Gastroesophageal sphincter (tissue), 4 donors: ENCODE results near the gene ARPP21. TPM values are rescaled to one million over a fixed set of nuclear protein-coding genes. Genes with fewer than 3 reads are reported as not detected.

ENCODE experiments used
- ATAC-seq: fragments of 150-250 bp; one replicate; pipeline ENCODE4 v1.9.1; 2016; ENCODE audit warnings: mild to moderate bottlenecking, moderate library complexity
- H3K27ac ChIP-seq, 4 donors: fragments of 200-600 bp; sonication (generic) in 3 of 4; 1 replicate in 3 of 4; 2 replicates in 1 of 4; pipeline ENCODE4 v1.5.1; 2016 to 2019
- H3K27me3 ChIP-seq: fragments of 200-600 bp; sonication (generic); one replicate; pipeline ENCODE4 v1.5.1; 2019
- H3K36me3 ChIP-seq, 2 donors: fragments of 200-600 bp; sonication (generic); one replicate each; pipeline ENCODE4 v1.5.1; 2019; ENCODE audit warnings: control low read depth in 1 of 2
- H3K4me1 ChIP-seq, 3 donors: fragments of 200-600 bp; sonication (generic); 1 replicate in 2 of 3; 2 replicates in 1 of 3; pipeline ENCODE4 v1.5.1; 2016 to 2019; ENCODE audit warnings: control low read depth in 2 of 3
- H3K4me3 ChIP-seq, 2 donors: fragments of 200-600 bp; sonication (generic); one replicate each; pipeline ENCODE4 v1.5.1; 2019; ENCODE audit warnings: mild to moderate bottlenecking in 1 of 2, moderate library complexity in 1 of 2
- H3K9me3 ChIP-seq, 3 donors: fragments of 200-600 bp; sonication (generic); one replicate each; pipeline ENCODE4 v1.5.1; 2017 to 2019; ENCODE audit warnings: control low read depth in 2 of 3
- CTCF ChIP-seq, 4 experiments: fragments of 200-600 bp in 2 of 4; fragments of 450-650 bp in 2 of 4; sonication (generic) in 1 of 4; IDR thresholded peaks; one replicate each; pipeline ENCODE4 v1.5.1; 2017 to 2019; ENCODE audit warnings: antibody characterized with exemption in 4 of 4, mild to moderate bottlenecking in 2 of 4, moderate library complexity in 2 of 4
- EP300 ChIP-seq: sonication (generic); formaldehyde crosslinking; IDR thresholded peaks from one replicate; pipeline ENCODE4 v1.6.1; 2017; ENCODE audit warnings: antibody characterized with exemption, mild to moderate bottlenecking
- POLR2A ChIP-seq, 2 donors: fragments of 450-650 bp; IDR thresholded peaks; one replicate each; pipeline ENCODE4 v1.6.1; 2017; ENCODE audit warnings: antibody characterized with exemption in 2 of 2, mild to moderate bottlenecking in 2 of 2, moderate library complexity in 1 of 2
- POLR2AphosphoS5 ChIP-seq: sonication (generic); formaldehyde crosslinking; IDR thresholded peaks from one replicate; pipeline ENCODE4 v1.6.1; 2017; ENCODE audit warnings: antibody characterized with exemption
- WGBS, 2 donors: methylation state at CpG; one replicate each; pipeline ENCODE4 v1.1.5; 2018; ENCODE audit warnings: low coverage in 1 of 2; 5-methylcytosine and 5-hydroxymethylcytosine counted together
- total RNA-seq, 4 donors: library from RNA; depleted of rRNA; stranded (reverse); fragments of >200 nt; gene quantifications; one replicate each; pipeline ENCODE4 v1.1.0, GENCODE V29; 2016

The ARPP21 gene
- total RNA-seq, 4 donors from 2014 or later, result 0.15 to 1.5 (median 0.78) TPM

DNA sequence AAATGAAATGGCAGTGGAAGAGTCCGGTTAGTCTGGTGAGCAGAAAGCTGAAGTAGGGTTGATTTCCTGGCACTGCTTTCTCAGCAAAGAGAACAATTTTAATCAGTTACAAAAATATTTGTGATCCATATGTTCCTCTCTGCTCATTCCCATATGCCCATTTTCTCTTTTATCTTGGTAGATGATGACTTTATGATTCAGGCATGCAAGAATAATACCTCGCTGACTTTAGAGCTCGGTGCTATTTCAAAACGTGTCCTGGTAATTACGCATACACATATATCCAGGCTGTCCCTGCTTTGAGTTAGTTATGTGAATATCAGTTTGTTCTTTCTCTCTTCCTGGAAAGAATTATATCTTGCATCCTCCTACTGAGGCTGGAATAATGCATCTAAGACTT is 38.5 kb downstream of the ARPP21 start:
- no peak overlapping the region for H3K27ac ChIP-seq
- no peak for ATAC-seq

GRCh38 chr3:35678643-35679161 is 39.4 kb downstream of the ARPP21 start:
- 23 to 33% methylated on average over 5 to 7 of the region's 7 CpGs for WGBS, 2 donors
- no peak overlapping the region for H3K4me3 ChIP-seq
- H3K9me3 ChIP-seq, result no peaks in the 10 kb centered on the region
- H3K27ac ChIP-seq, result no peak overlapping the region
- H3K4me1 ChIP-seq, result no peaks in the 10 kb centered on the region
- no peaks in the 10 kb centered on the region for H3K36me3 ChIP-seq
- no peaks in the 10 kb centered on the region for H3K27me3 ChIP-seq
- no peak for ATAC-seq
- TF ChIP-seq CTCF (IDR thresholded peaks at IDR 0.05) (no peak), EP300 (no peak), POLR2AphosphoS5 (no peak), POLR2A (IDR thresholded peaks at IDR 0.05) (no peak)

More for the DNA sequence above, 38.5 kb downstream of the ARPP21 start:
- TF ChIP-seq POLR2A (IDR thresholded peaks at IDR 0.05) (no peak), CTCF (IDR thresholded peaks at IDR 0.05) (no peak), POLR2AphosphoS5 (no peak), EP300 (no peak)
- 86 to 93% methylated on average over 1 to 5 of the region's 5 CpGs for WGBS, 2 donors
- no peak overlapping the region for H3K4me3 ChIP-seq
- H3K4me1 ChIP-seq, result no peaks in the 10 kb centered on the region
- no peaks in the 10 kb centered on the region for H3K27me3 ChIP-seq
- no peaks in the 10 kb centered on the region for H3K36me3 ChIP-seq
- H3K9me3 ChIP-seq, result no peaks in the 10 kb centered on the region

DNA sequence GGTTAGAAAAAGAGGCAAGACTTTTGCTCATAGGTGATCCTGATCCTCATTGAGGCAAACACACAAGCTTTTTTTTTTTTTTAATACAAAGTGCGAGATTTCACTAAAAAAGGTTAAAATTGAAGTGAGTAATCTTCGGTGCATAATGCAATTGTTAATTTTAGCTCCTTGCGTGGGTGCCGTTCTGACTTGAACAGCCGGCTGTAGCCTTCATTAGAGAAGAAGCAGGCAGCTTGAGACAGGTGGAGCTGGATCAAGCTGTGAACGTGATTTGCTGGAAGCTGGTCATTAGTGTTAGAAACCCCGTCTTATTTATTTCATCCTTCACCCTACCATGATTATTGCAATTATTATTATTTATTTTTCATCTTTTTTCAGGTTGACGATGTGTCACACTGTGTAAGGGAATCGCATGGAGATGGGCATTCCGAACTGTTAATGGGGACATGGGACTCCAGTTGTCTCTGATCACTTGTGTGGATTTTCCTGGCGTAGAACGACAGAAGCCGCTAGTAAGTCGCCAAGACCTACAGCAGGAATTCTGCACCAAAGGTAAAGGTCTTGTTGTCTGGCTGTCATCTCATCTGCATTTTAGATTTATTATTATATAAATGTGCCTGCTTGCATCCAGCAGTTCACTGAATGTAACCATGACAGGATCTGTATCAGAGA is 40.2 kb downstream of the ARPP21 start:
- no peak for ATAC-seq
- H3K27me3 ChIP-seq, result no peaks in the 10 kb centered on the region
- 47 to 73% methylated on average over 6 to 14 of the region's 14 CpGs for whole genome bisulfite sequencing, 2 donors

DNA sequence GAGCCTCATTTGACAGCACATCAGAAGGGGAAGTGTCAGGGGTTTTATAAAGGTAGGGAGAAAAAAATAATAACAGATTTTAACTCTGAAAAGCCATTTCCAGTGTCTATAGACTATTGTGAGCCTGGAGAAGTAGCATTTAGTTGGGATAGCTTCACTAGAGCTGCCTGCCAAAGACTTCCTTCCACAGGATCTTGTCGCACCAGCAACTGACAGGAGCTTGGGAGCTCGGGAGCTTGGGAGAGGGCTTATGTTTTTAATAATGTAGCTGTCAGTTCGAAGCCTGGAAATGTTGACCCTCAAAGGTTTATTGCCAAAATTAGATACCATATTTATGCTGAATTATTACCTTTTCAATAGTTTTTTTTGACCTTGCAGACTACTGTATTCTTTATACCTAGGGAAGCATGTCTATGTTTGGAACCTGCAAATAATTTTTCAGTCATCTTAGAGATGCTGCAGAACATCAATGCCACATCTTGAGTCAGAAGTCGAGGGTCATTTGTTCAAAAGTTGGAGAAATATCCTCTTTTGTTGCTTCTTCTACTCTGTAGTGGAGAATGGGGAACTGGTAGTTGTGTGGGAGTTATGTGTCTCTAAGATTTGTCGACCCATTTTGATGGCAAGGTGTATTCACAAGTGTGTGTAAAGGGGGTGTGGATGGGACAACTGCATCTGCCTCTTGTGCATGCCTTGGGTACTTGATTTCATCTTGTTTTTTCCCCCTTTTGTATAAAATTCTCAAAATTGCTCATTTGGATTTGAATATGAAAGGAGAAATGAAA is 41.7 kb downstream of the ARPP21 start:
- Histone ChIP-seq H3K4me1 (no peaks in the 10 kb centered on the region), H3K27me3 (no peaks in the 10 kb centered on the region), H3K9me3 (no peaks in the 10 kb centered on the region), H3K4me3 (no peak overlapping the region), H3K36me3 (no peaks in the 10 kb centered on the region), H3K27ac (no peak overlapping the region)
- ATAC-seq, result no peak
- TF ChIP-seq POLR2A (IDR thresholded peaks at IDR 0.05) (no peak), EP300 (no peak), POLR2AphosphoS5 (no peak), CTCF (IDR thresholded peaks at IDR 0.05) (no peak)
- WGBS, 2 donors, result 37 to 50% methylated on average over 4 to 5 of the region's 5 CpGs

More for the DNA sequence above, 40.2 kb downstream of the ARPP21 start:
- no peak overlapping the region for H3K4me3 ChIP-seq
- no peaks in the 10 kb centered on the region for H3K9me3 ChIP-seq
- TF ChIP-seq POLR2A (IDR thresholded peaks at IDR 0.05) (no peak), CTCF (IDR thresholded peaks at IDR 0.05) (no peak)
- H3K27ac ChIP-seq, result no peak overlapping the region
- H3K4me1 ChIP-seq, result no peaks in the 10 kb centered on the region
- H3K36me3 ChIP-seq, result no peaks in the 10 kb centered on the region
